IPS-18c (cell line): Measurements from ENCODE around the gene ZNRF2.
"Not testable (repeated sequence)": the region's sequence is repeated elsewhere in the genome, so short reads cannot be mapped to it uniquely, and the experiment has no call there.

ENCODE experiments used
- H3K4me3 ChIP-seq: 2 replicates; pipeline ENCODE4 v1.7.0; 2013; ENCODE audit warnings: low read depth, mild to moderate bottlenecking, low read length, moderate library complexity; ENCODE audit not compliant: insufficient read depth
- H3K9me3 ChIP-seq: one replicate; pipeline ENCODE4 v1.6.1; 2013; ENCODE audit warnings: mild to moderate bottlenecking, low read length, moderate library complexity; ENCODE audit not compliant: control insufficient read depth, insufficient read depth

ZNRF2 gene

GRCh38 chr7:30363778-30364563 is 79.6 kb downstream of the ZNRF2 start:
- Histone ChIP-seq H3K9me3 (no peaks in the 10 kb centered on the region), H3K4me3 (no peak overlapping the region)

- no peak overlapping the region for H3K4me3 ChIP-seq
- no peaks in the 10 kb centered on the region for H3K9me3 ChIP-seq
These were observed 80.4 kb downstream of the ZNRF2 start for GRCh38 chr7:30364773-30365172.

GRCh38 chr7:30365621-30366020 is 81.2 kb downstream of the ZNRF2 start:
- H3K4me3 ChIP-seq = no peak overlapping the region
- no peaks in the 10 kb centered on the region for H3K9me3 ChIP-seq

- Histone ChIP-seq H3K4me3 (no peak overlapping the region), H3K9me3 (no peaks in the 10 kb centered on the region)
These were observed 82.2 kb downstream of the ZNRF2 start for GRCh38 chr7:30366606-30367005.

GRCh38 chr7:30367561-30367960 is 83.2 kb downstream of the ZNRF2 start:
- no peak overlapping the region for H3K4me3 ChIP-seq
- H3K9me3 ChIP-seq = no peaks in the 10 kb centered on the region

- Histone ChIP-seq H3K9me3 (no peaks in the 10 kb centered on the region), H3K4me3 (no peak overlapping the region)
These were observed 85.5 kb downstream of the ZNRF2 start for GRCh38 chr7:30369879-30370278.

GRCh38 chr7:30371321-30371720 is 86.9 kb downstream of the ZNRF2 start:
- H3K4me3 ChIP-seq = no peak overlapping the region
- no peaks in the 10 kb centered on the region for H3K9me3 ChIP-seq

GRCh38 chr7:30378275-30378674 is 93.9 kb downstream of the ZNRF2 start:
- no peaks in the 10 kb centered on the region for H3K9me3 ChIP-seq
- no peak overlapping the region for H3K4me3 ChIP-seq

- Histone ChIP-seq H3K9me3 (no peaks in the 10 kb centered on the region), H3K4me3 (no peak overlapping the region)
These were observed 94.7 kb downstream of the ZNRF2 start for GRCh38 chr7:30379131-30379530.

- H3K4me3 ChIP-seq = no peak overlapping the region
- H3K9me3 ChIP-seq = no peaks in the 10 kb centered on the region
These were observed 95.3 kb downstream of the ZNRF2 start for GRCh38 chr7:30379741-30380140.

- Histone ChIP-seq H3K4me3 (no peak overlapping the region), H3K9me3 (no peaks in the 10 kb centered on the region)
These were observed 95.9 kb downstream of the ZNRF2 start for GRCh38 chr7:30380294-30380693.

GRCh38 chr7:30380824-30381223 is 96.4 kb downstream of the ZNRF2 start:
- H3K9me3 ChIP-seq, H3K4me3 ChIP-seq: not testable (repeated sequence)

- H3K9me3 ChIP-seq = no peaks in the 10 kb centered on the region
- no peak overlapping the region for H3K4me3 ChIP-seq
These were observed 98.2 kb downstream of the ZNRF2 start for GRCh38 chr7:30382607-30383006.

GRCh38 chr7:30389791-30390190 is 105.4 kb downstream of the ZNRF2 start:
- Histone ChIP-seq H3K9me3 (no peaks in the 10 kb centered on the region), H3K4me3 (no peak overlapping the region)

GRCh38 chr7:30390736-30391636 is 106.6 kb downstream of the ZNRF2 start:
- H3K9me3 ChIP-seq = no peaks in the 10 kb centered on the region
- no peak overlapping the region for H3K4me3 ChIP-seq

GRCh38 chr7:30391806-30392205 is 107.4 kb downstream of the ZNRF2 start:
- Histone ChIP-seq H3K9me3 (no peaks in the 10 kb centered on the region), H3K4me3 (no peak overlapping the region)

- no peak overlapping the region for H3K4me3 ChIP-seq
- no peaks in the 10 kb centered on the region for H3K9me3 ChIP-seq
These were observed 111.3 kb downstream of the ZNRF2 start for GRCh38 chr7:30395676-30396075.

- no peak overlapping the region for H3K4me3 ChIP-seq
- no peaks in the 10 kb centered on the region for H3K9me3 ChIP-seq
These were observed 112.0 kb downstream of the ZNRF2 start for GRCh38 chr7:30396389-30396788.
